Vagina (tissue), 2 donors: ENCODE data around the gene ZFPL1.

Experiments used
- CTCF ChIP-seq, 3 experiments: fragments of 450-650 bp in 2 of 3; fragments of 200-600 bp in 1 of 3; sonication (generic) in 1 of 3; IDR thresholded peaks; one replicate each; pipeline ENCODE4 v1.5.1; 2017 to 2019; ENCODE audit warnings: antibody characterized with exemption in 3 of 3, mild to moderate bottlenecking in 2 of 3, moderate library complexity in 2 of 3
- POLR2AphosphoS5 ChIP-seq, 2 donors: sonication (generic); formaldehyde crosslinking; IDR thresholded peaks; one replicate each; pipeline ENCODE4 v1.9.0; 2017; ENCODE audit warnings: antibody characterized with exemption in 2 of 2, mild to moderate bottlenecking in 2 of 2, low read depth in 1 of 2; ENCODE audit not compliant: insufficient read depth in 1 of 2

GRCh38 chr11:65084598-65085375 is 765 bp downstream of the ZFPL1 start:
- TF ChIP-seq CTCF (IDR thresholded peaks at IDR 0.05) (no peak), POLR2AphosphoS5 (IDR thresholded peaks at IDR 0.05; ENCODE audit: insufficient read depth in 1 of 2, low read depth in 1 of 2) (no peak)
